HG03457 (cell line): ENCODE data around the gene SMO.

Experiments used
- ATAC-seq: cut with Tn5 transposase; IDR thresholded peaks from one replicate; pipeline ENCODE4 v1.9.1; 2021; ENCODE audit warnings: moderate number of reproducible peaks; ENCODE audit not compliant: unreplicated experiment

Gene SMO

GRCh38 chr7:129188372-129188891 is at the start of gene SMO:
Gene SMO, plus strand, starts transcription at chr7:129188633. Its CDS starts 519 bp downstream, at chr7:129189152.
- ATAC-seq = no peak

- ATAC-seq = no peak
Observed at GRCh38 chr7:129143724-129144094, 44.7 kb upstream of the SMO start.

- ATAC-seq = peak; percentile 53
Observed at GRCh38 chr7:129144095-129144833, 44.2 kb upstream of the SMO start, which contains the start of gene TSPAN33. Gene TSPAN33, plus strand, starts transcription at chr7:129144707. Its CDS starts 274 bp downstream, at chr7:129144981.

- ATAC-seq = no peak
Observed at GRCh38 chr7:129144834-129145668, 43.4 kb upstream of the SMO start.

- peak; percentile 57 for ATAC-seq
Observed at GRCh38 chr7:129146237-129146979, 42.0 kb upstream of the SMO start.

GRCh38 chr7:129147731-129148130 is 40.7 kb upstream of the SMO start:
- no peak for ATAC-seq

GRCh38 chr7:129149511-129149910 is 38.9 kb upstream of the SMO start:
- no peak for ATAC-seq

GRCh38 chr7:129150199-129150996 is 38.0 kb upstream of the SMO start:
- ATAC-seq = no peak

- ATAC-seq = no peak
Observed at GRCh38 chr7:129157651-129158050, 30.8 kb upstream of the SMO start.

GRCh38 chr7:129159539-129159938 is 28.9 kb upstream of the SMO start:
- ATAC-seq = no peak

- no peak for ATAC-seq
Observed at GRCh38 chr7:129160161-129160905, 28.1 kb upstream of the SMO start.

GRCh38 chr7:129161524-129162225 is 26.8 kb upstream of the SMO start:
- ATAC-seq = no peak

GRCh38 chr7:129162732-129163131 is 25.7 kb upstream of the SMO start:
- no peak for ATAC-seq

- ATAC-seq = no peak
Observed at GRCh38 chr7:129163875-129164544, 24.4 kb upstream of the SMO start.

- no peak for ATAC-seq
Observed at GRCh38 chr7:129166745-129167144, 21.7 kb upstream of the SMO start.

- ATAC-seq = no peak
Observed at GRCh38 chr7:129167817-129168216, 20.6 kb upstream of the SMO start.

- ATAC-seq = no peak
Observed at GRCh38 chr7:129168231-129169021, 20.0 kb upstream of the SMO start.
